ENCODE data around the gene RSRC1. TPM values are rescaled to one million over a fixed set of nuclear protein-coding genes. Genes with fewer than 3 reads are reported as not detected.

The RSRC1 gene
- total RNA-seq, 4 donors from 2014 or later = 23.5 to 31.8 (median 26.6) TPM

DNA sequence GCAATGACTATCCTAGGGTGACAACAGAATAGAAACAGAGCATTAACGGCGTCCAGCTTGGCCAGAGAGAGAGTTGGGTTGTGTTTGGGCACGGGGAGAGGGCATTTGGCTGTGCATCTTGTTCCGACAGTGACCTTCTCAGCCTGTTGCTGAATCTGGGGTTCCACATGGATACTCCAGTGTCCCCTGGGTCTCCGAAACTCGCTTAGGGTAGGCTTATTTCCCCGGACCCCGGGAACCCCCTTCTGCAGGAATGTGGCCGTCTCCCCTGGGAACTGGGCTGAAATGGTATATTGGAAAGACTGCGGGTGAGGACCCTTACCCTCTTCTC lies 11.6 kb upstream of the RSRC1 start:
- WGBS, 2 donors = 29 to 34% methylated on average over 10 of the region's 10 CpGs
- no peak overlapping the region for H3K4me3 ChIP-seq (ENCODE audit: low read depth, poor library complexity, severe bottlenecking)
- intact Hi-C loops (cut with DNase I; ENCODE audit: low total_unique reads) = no loop called here

DNA sequence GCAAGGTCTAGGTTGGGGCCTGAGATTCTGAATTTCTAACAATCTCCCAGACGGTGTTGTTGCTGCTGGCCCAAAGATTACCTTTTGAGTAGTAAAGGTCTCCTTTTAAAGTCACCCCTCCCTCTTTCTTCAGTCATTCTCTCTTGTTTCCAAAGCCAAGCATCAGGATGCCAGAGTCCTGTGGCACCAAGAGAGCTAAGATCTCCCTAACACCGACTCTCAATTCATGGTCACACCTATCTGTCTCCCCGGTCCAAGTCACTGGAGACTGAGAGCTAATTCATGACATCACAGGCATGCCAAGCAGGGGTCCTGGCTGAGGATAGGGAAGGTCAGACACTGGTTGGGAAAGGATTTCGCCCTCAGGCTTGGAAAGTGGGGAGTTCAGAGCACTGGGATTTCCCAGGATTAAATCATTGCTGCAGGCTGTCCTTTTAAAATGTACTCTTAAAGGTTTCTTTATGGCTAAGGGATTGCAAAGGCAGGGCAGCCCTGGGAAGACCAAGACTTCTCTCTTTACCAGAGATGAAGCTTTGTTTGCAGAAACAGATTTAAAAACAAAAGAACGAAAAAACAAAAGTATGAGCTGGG lies 11.0 kb upstream of the RSRC1 start:
- WGBS, 2 donors = 36 to 38% methylated on average over 5 of the region's 5 CpGs
- H3K4me3 ChIP-seq (ENCODE audit: low read depth, poor library complexity, severe bottlenecking) = no peak overlapping the region
- DNase-seq (ENCODE audit: low spot score in 2 of 2) = no peak
- TF ChIP-seq, protein P1, sequence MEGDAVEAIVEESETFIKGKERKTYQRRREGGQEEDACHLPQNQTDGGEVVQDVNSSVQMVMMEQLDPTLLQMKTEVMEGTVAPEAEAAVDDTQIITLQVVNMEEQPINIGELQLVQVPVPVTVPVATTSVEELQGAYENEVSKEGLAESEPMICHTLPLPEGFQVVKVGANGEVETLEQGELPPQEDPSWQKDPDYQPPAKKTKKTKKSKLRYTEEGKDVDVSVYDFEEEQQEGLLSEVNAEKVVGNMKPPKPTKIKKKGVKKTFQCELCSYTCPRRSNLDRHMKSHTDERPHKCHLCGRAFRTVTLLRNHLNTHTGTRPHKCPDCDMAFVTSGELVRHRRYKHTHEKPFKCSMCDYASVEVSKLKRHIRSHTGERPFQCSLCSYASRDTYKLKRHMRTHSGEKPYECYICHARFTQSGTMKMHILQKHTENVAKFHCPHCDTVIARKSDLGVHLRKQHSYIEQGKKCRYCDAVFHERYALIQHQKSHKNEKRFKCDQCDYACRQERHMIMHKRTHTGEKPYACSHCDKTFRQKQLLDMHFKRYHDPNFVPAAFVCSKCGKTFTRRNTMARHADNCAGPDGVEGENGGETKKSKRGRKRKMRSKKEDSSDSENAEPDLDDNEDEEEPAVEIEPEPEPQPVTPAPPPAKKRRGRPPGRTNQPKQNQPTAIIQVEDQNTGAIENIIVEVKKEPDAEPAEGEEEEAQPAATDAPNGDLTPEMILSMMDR (IDR thresholded peaks at IDR 0.05) = no peak
- no peak for TF ChIP-seq POLR2A (IDR thresholded peaks at IDR 0.05)
- intact Hi-C loops (cut with DNase I; ENCODE audit: low total_unique reads) = no loop called here

More for the DNA sequence above, 11.6 kb upstream of the RSRC1 start:
- TF ChIP-seq, protein P1 (IDR thresholded peaks at IDR 0.05) = no peak
- TF ChIP-seq POLR2A (IDR thresholded peaks at IDR 0.05) = no peak
- no peak for DNase-seq (ENCODE audit: low spot score in 2 of 2)

DNA sequence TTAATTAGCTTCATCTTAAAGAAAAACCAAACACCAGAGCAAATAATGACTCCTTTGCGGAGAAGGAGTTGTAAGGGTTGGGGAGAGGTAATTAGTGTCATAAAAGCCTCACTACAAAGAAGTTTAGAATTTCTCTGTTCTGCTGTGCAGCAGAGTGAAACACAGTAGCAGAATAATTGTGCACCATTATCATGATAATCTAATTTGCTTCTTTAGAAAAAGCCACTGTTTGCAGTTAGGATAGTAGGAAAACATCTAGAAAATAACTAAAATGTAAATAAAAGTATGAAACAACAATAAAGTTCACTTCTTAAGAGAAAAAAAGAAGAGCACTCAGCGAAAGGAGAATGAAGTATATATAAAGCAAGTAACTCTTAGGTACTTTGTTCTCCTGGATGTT lies 9.2 kb upstream of the RSRC1 start:
- 51 to 54% methylated on average over 2 of the region's 2 CpGs for WGBS, 2 donors

DNA sequence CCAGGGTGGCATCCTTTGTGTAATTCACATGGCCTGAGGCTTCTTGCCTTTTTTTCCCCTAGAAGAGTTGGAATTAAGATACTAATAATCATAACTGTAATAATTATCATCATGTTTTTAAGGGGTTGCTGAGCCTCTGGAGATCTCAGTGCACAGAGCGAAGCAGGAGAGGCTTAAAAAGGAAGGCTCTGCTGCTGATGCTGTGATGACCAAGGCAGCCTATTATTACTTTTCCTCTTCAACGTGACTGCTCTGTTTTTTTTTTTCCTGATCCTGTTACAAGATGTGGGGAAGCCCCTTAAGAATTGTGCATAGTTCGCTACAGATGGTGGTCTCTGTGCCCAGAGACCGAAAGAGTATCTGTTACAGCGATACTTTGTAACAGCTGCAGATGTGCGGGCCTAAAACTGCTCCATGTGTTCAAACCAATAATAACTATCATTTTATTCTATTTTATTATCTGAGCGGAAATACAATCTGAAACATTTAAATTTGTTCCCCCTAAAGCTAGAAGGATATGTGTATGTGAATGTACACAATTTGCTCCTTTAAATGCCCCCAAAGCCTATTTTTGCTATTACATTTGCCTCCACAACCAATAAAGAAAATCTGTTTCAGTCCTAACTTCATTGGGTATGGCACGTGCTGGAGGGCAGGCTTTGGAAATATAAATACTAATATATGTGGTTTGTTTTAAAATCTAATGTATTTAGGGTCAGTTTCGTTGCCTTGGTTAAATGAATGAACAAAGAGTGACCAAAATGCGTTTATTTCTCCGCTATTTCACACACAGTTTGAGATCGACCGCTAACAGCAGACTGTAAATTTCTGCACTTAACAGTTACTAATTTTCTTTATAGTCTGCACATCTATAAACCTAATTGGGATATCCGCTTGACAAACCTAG lies 8.3 kb upstream of the RSRC1 start:
- intact Hi-C loops (cut with DNase I; ENCODE audit: low total_unique reads) = no loop called here
- WGBS, 2 donors = 50 to 56% methylated on average over 14 of the region's 14 CpGs
- no peak for TF ChIP-seq POLR2A (IDR thresholded peaks at IDR 0.05)
- TF ChIP-seq, protein P1 (IDR thresholded peaks at IDR 0.05) = no peak
- DNase-seq (ENCODE audit: low spot score in 2 of 2) = no peak
- no peak overlapping the region for H3K4me3 ChIP-seq (ENCODE audit: low read depth, poor library complexity, severe bottlenecking)

More for the DNA sequence above, 9.2 kb upstream of the RSRC1 start:
- intact Hi-C loops (cut with DNase I; ENCODE audit: low total_unique reads) = no loop called here
- DNase-seq (ENCODE audit: low spot score in 2 of 2) = no peak
- H3K4me3 ChIP-seq (ENCODE audit: low read depth, poor library complexity, severe bottlenecking) = no peak overlapping the region
- TF ChIP-seq, protein P1 (IDR thresholded peaks at IDR 0.05) = no peak
- TF ChIP-seq POLR2A (IDR thresholded peaks at IDR 0.05) = no peak

DNA sequence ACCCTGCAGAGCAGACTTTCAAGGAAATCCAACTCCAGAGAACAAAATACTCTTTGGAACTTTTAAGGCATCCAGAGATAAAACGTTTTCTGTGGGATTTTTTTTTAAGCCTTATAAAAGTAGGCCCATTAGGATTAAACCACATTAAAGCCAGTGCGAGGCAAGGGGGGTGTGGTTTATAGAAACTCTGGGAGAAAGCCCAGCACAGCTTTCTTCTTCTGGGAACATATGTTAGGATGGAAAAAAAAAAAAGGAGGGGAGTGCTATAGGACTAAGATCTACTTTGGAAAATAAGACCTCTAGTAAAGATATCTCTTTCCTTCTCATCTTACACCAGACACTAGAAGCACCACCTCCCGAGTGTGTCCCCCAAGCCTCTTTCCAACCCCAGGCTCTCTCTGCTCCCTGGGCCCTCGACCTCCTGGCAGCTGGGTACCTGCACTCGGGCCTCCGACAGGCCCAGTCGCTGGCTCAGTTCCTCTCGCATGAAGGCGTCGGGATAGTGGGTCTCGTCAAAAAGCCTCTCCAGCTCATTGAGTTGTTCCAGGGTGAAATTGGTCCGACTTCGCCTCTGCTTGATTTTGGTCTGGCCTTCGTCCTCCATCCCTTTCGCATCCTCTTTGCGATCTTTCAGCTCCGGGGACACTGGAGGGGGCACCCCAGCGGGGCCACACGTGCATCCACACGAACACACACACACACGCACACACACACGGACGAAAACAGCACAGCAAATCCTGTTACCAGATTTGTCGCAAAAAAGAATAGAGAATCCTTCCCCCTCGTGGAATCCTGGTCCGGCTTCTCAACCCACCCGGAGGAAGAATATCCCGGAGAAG lies 7.4 kb upstream of the RSRC1 start:
- intact Hi-C loops (cut with DNase I; ENCODE audit: low total_unique reads) = no loop called here

More for the DNA sequence above, 7.4 kb upstream of the RSRC1 start:
- 31 to 45% methylated on average over 28 of the region's 28 CpGs for WGBS, 2 donors
- no peak overlapping the region for H3K4me3 ChIP-seq (ENCODE audit: low read depth, poor library complexity, severe bottlenecking)
- no peak for DNase-seq (ENCODE audit: low spot score in 2 of 2)
- TF ChIP-seq, protein P1 (IDR thresholded peaks at IDR 0.05) = no peak
- TF ChIP-seq POLR2A (IDR thresholded peaks at IDR 0.05) = no peak
